BJ (cell line): Measurements from ENCODE around the gene ZNF268. TPM values are rescaled to one million over a fixed set of nuclear protein-coding genes. Genes with fewer than 3 reads are reported as not detected.

Source experiments
- CTCF ChIA-PET: fragments of 350-600 bp; formaldehyde crosslinking; extraction: SDS; loops from one replicate; lab custom pipeline; 2021; ENCODE audit warnings: antibody characterized with exemption, inconsistent platforms; lab: Yijun Ruan, JAX
- POLR2A ChIA-PET: fragments of 300-600 bp; sonication (Branson Sonifier 250); formaldehyde crosslinking; extraction: SDS; loops from one replicate; lab custom pipeline; 2021; ENCODE audit warnings: antibody characterized with exemption; lab: Charles Lee
- DNase-seq: peaks from one replicate; pipeline ENCODE4 v3.0.0-alpha.2; 2011; ENCODE audit warnings: low read depth
- H3K27me3 ChIP-seq: 2 replicates; pipeline ENCODE4 v1.6.0; 2011; ENCODE audit warnings: low read length; ENCODE audit not compliant: control insufficient read depth, insufficient read depth
- H3K36me3 ChIP-seq: 2 replicates; pipeline ENCODE4 v1.5.1; 2011; ENCODE audit warnings: low read length; ENCODE audit not compliant: control insufficient read depth, insufficient read depth
- H3K4me3 ChIP-seq: 2 replicates; pipeline ENCODE4 v1.5.1; 2011; ENCODE audit warnings: low read depth, mild to moderate bottlenecking, control low read depth, low read length
- polyA minus RNA-seq: library from RNA; depleted of rRNA, polyadenylated mRNA; stranded (reverse); fragments of >200 nt; gene quantifications from 2 replicates; pipeline ENCODE4 v1.2.3, GENCODE V29; 2011; rRNA and poly(A)+ RNA removed
- polyA plus RNA-seq: library from polyadenylated mRNA; depleted of rRNA; stranded (reverse); fragments of >200 nt; gene quantifications from 2 replicates; pipeline ENCODE4 v1.2.3, GENCODE V29; 2011; rRNA removed
- TF ChIP-seq, protein P1 (sequence below): IDR thresholded peaks from 2 replicates; pipeline ENCODE4 v1.5.1; 2011; ENCODE audit warnings: low read depth, mild to moderate bottlenecking, control low read depth, inconsistent platforms, low read length, moderate library complexity; ENCODE audit not compliant: insufficient read depth

The ZNF268 gene
- polyA plus RNA-seq (9.9 and 16.2 TPM in 2 replicates), polyA minus RNA-seq (39.0 and 71.1 TPM in 2 replicates)

- H3K4me3 ChIP-seq: peak within 1 kb of the TSS; percentile 87
- TF ChIP-seq, protein P1, sequence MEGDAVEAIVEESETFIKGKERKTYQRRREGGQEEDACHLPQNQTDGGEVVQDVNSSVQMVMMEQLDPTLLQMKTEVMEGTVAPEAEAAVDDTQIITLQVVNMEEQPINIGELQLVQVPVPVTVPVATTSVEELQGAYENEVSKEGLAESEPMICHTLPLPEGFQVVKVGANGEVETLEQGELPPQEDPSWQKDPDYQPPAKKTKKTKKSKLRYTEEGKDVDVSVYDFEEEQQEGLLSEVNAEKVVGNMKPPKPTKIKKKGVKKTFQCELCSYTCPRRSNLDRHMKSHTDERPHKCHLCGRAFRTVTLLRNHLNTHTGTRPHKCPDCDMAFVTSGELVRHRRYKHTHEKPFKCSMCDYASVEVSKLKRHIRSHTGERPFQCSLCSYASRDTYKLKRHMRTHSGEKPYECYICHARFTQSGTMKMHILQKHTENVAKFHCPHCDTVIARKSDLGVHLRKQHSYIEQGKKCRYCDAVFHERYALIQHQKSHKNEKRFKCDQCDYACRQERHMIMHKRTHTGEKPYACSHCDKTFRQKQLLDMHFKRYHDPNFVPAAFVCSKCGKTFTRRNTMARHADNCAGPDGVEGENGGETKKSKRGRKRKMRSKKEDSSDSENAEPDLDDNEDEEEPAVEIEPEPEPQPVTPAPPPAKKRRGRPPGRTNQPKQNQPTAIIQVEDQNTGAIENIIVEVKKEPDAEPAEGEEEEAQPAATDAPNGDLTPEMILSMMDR: peak; percentile 92
- H3K36me3 ChIP-seq: peaks cover 10% of the 10 kb centered on the region
- ChIA-PET CTCF (interaction anchor here (1.3 kb wide), 1 partner anchor 37 kb away, joined by 5 read pairs; no protein-coding TSS in a partner anchor), POLR2A (interaction anchor here (1.2 kb wide), 1 partner anchor 101 kb away, joined by 4 read pairs; no protein-coding TSS in a partner anchor)
- H3K27me3 ChIP-seq: no peaks in the 10 kb centered on the region
- DNase-seq: peak; percentile 35
These were observed at the start of gene ZNF268 for GRCh38 chr12:133181238-133181959. TSS of gene ZNF268 (plus strand) at chr12:133181495. CDS start at chr12:133181998, 503 bp downstream.

GRCh38 chr12:133135747-133136146 lies 45.5 kb upstream of the ZNF268 start:
- CTCF ChIA-PET: no interaction called here
- DNase-seq: no peak
- TF ChIP-seq, protein P1: no peak
- POLR2A ChIA-PET: no interaction called here
- Histone ChIP-seq H3K4me3 (no peak overlapping the region), H3K27me3 (no peaks in the 10 kb centered on the region; the same call in 1 of the 2 replicates), H3K36me3 (no peaks in the 10 kb centered on the region; the same call in none of the 2 replicates)

- H3K36me3 ChIP-seq: no peaks in the 10 kb centered on the region
- no peak overlapping the region for H3K4me3 ChIP-seq
- no peaks in the 10 kb centered on the region for H3K27me3 ChIP-seq
- CTCF ChIA-PET: no interaction called here
- DNase-seq: no peak
- TF ChIP-seq, protein P1: no peak
- POLR2A ChIA-PET: no interaction called here
These were observed 35.3 kb upstream of the ZNF268 start for GRCh38 chr12:133145981-133146380.

GRCh38 chr12:133156125-133156690 lies 25.1 kb upstream of the ZNF268 start:
- ChIA-PET CTCF (no interaction called here), POLR2A (no interaction called here)
- Histone ChIP-seq H3K27me3 (no peaks in the 10 kb centered on the region), H3K36me3 (peaks cover 11% of the 10 kb centered on the region), H3K4me3 (no peak overlapping the region)
- DNase-seq: no peak
- TF ChIP-seq, protein P1: no peak

DNA sequence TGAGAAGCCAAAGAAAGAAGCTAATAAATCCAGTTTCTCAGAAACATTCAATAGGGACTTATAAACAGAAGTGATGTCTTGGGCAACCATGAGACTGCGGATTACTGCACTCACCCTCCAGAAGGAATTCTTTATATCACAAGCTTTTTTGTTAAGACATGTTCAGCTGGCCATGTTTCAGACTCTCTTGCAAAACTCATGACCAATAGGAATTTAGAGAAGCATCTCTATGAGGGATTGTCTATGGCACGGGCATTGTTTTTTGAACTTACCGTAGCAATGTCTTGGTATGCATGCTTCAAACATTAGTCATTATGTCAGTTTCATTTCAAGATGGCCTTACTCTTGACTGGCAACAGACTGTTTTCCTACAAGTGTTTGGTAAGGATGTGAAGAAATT lies 15.5 kb upstream of the ZNF268 start:
- TF ChIP-seq, protein P1: no peak
- no peak for DNase-seq
- H3K36me3 ChIP-seq: no peaks in the 10 kb centered on the region
- POLR2A ChIA-PET: no interaction called here
- no peaks in the 10 kb centered on the region for H3K27me3 ChIP-seq
- CTCF ChIA-PET: no interaction called here
- H3K4me3 ChIP-seq: no peak overlapping the region
